Breast epithelium (tissue), 3 donors: ENCODE measurements around the gene ANKK1.

Experiments used
- POLR2A ChIP-seq: fragments of 450-650 bp; IDR thresholded peaks from one replicate; pipeline ENCODE4 v1.6.1; 2016; ENCODE audit warnings: antibody characterized with exemption, mild to moderate bottlenecking, moderate library complexity
- POLR2AphosphoS5 ChIP-seq, 3 donors: sonication (generic); formaldehyde crosslinking; IDR thresholded peaks; one replicate each; pipeline ENCODE4 v1.6.1; 2017; ENCODE audit warnings: antibody characterized with exemption in 3 of 3
- TF ChIP-seq, protein P1 (sequence below), 3 donors: fragments of 450-650 bp; IDR thresholded peaks; one replicate each; pipeline ENCODE4 v1.5.1; 2016 to 2017; ENCODE audit warnings: antibody characterized with exemption in 3 of 3, mild to moderate bottlenecking in 3 of 3, moderate library complexity in 3 of 3

DNA sequence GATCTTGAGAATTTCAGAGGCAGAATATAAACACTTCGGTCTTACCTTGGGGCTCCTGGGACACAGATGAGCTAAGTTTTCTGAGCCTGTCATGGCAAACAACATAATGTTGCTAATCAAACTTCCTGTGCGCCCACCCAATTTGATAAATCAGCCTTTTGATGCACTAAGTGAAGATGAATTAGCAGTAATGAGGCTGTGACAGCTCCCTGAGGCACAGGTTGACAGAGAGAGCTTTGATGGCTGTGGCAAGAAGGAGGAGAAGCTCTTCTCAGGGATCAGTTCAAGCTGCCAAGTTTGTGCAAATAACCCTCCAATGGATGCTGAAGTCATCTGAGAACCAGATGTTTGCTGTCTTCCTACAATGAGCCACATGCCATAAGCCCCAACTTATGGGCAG, 53.2 kb downstream of the ANKK1 start:
- TF ChIP-seq POLR2AphosphoS5 (IDR thresholded peaks at IDR 0.05) (no peak), POLR2A (no peak)
- TF ChIP-seq, protein P1, sequence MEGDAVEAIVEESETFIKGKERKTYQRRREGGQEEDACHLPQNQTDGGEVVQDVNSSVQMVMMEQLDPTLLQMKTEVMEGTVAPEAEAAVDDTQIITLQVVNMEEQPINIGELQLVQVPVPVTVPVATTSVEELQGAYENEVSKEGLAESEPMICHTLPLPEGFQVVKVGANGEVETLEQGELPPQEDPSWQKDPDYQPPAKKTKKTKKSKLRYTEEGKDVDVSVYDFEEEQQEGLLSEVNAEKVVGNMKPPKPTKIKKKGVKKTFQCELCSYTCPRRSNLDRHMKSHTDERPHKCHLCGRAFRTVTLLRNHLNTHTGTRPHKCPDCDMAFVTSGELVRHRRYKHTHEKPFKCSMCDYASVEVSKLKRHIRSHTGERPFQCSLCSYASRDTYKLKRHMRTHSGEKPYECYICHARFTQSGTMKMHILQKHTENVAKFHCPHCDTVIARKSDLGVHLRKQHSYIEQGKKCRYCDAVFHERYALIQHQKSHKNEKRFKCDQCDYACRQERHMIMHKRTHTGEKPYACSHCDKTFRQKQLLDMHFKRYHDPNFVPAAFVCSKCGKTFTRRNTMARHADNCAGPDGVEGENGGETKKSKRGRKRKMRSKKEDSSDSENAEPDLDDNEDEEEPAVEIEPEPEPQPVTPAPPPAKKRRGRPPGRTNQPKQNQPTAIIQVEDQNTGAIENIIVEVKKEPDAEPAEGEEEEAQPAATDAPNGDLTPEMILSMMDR (IDR thresholded peaks at IDR 0.05) = no peak
